GM12873 (cell line): Measurements from ENCODE around the gene VASN.

Source experiments
- CTCF ChIP-seq: IDR thresholded peaks from 2 replicates; pipeline ENCODE4 v1.5.1; 2012; ENCODE audit warnings: low read depth, mild to moderate bottlenecking, moderate library complexity, low read length, control low read depth; ENCODE audit not compliant: insufficient read depth; ENCODE audit errors: missing control alignments

Gene VASN

GRCh38 chr16:4389051-4389955 is 17.7 kb downstream of the VASN start:
- TF ChIP-seq CTCF: no peak

- TF ChIP-seq CTCF: no peak
Observed at GRCh38 chr16:4390266-4391260, 18.9 kb downstream of the VASN start.

GRCh38 chr16:4391631-4392381 is 20.2 kb downstream of the VASN start:
- TF ChIP-seq CTCF: no peak

- no peak for TF ChIP-seq CTCF
Observed at GRCh38 chr16:4392382-4393239, 21.0 kb downstream of the VASN start.

GRCh38 chr16:4393240-4393600 is 21.6 kb downstream of the VASN start:
- no peak for TF ChIP-seq CTCF

- TF ChIP-seq CTCF: no peak
Observed at GRCh38 chr16:4395055-4395726, 23.5 kb downstream of the VASN start.
